Upper lobe of right lung (tissue), 1 donor: ENCODE results near the gene RGS3. TPM values are rescaled to one million over a fixed set of nuclear protein-coding genes. Genes with fewer than 3 reads are reported as not detected.

ENCODE experiments used
- ATAC-seq: fragments of 200-7000 bp; cut with Tn5 transposase; one replicate; pipeline ENCODE4 v1.9.1; 2020; ENCODE audit warnings: mild to moderate bottlenecking, moderate library complexity
- DNase-seq: peaks from one replicate; pipeline ENCODE4 v3.0.0-alpha.2; 2020
- H3K27ac ChIP-seq: fragments of 200-600 bp; one replicate; pipeline ENCODE4 v1.8.0; 2022
- H3K27me3 ChIP-seq: fragments of 200-600 bp; one replicate; pipeline ENCODE4 v1.8.0; 2022; ENCODE audit warnings: mild to moderate bottlenecking
- H3K36me3 ChIP-seq: fragments of 200-600 bp; one replicate; pipeline ENCODE4 v1.8.0; 2022
- H3K4me1 ChIP-seq: fragments of 200-600 bp; one replicate; pipeline ENCODE4 v1.8.0; 2022
- H3K4me3 ChIP-seq: fragments of 200-600 bp; one replicate; pipeline ENCODE4 v1.8.0; 2022; ENCODE audit warnings: mild to moderate bottlenecking
- H3K9me3 ChIP-seq: fragments of 200-600 bp; one replicate; pipeline ENCODE4 v1.8.0; 2022
- intact Hi-C: fragments of 100-400 bp; cut with DNase I; formaldehyde crosslinking; loops from one replicate; pipeline ENCODE4 v1.11.0; 2022
- total RNA-seq: library from RNA; stranded (reverse); fragmentation: NEBNext Ultra II Directional; extraction: Animal tissue kit (Norgen Biotek cat#: 25700); gene quantifications from one replicate; pipeline ENCODE4 v1.2.1, GENCODE V29; 2021
- TF ChIP-seq, protein P1 (sequence below): fragments of 200-600 bp; IDR thresholded peaks from one replicate; pipeline ENCODE4 v1.8.0; 2022; ENCODE audit warnings: antibody characterized with exemption
- donor health status: DM: no; HTN: yes; CAD: no; lungs with severe emphysema.

RGS3 gene
- total RNA-seq, 1 donor from 2014 or later, result 71.1 TPM

DNA sequence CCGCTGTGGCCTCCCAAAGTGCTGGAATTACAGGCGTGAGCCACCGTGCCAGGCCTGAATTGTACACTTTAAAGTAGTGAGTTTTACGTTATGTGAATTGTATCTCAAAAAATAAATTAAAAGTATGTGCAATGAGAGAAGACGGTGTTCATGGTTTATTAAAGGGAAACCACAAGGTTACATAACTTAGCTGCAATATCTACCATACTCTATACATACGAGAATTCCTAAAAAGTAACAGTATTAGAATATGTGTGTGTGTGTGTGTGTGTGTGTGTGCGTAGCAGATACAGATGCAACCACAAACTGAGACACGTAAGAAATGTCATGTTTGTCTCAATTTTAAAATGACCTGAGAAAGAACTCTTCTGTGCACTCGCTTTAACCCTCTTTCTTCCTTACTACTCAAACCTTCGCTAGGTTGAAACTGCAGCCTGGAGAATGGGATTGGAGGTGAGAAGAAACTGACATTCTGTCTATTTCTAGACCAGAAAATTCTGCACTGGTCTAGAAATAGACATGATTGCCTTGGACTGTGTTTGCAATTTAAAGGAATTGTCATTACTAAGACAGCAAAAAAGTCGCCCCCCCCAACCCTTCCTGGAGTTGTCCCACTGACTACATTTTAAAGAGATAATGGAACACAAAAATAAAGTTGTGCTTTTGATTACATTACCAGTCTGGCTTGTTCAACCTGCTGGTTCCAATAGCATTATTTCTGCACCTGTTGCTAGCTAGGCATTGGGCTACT is 167.0 kb downstream of the RGS3 start:
- Histone ChIP-seq H3K4me1 (no peaks in the 10 kb centered on the region), H3K27me3 (no peaks in the 10 kb centered on the region), H3K36me3 (no peaks in the 10 kb centered on the region), H3K27ac (no peak overlapping the region), H3K9me3 (no peaks in the 10 kb centered on the region), H3K4me3 (no peak overlapping the region)
- TF ChIP-seq, protein P1, sequence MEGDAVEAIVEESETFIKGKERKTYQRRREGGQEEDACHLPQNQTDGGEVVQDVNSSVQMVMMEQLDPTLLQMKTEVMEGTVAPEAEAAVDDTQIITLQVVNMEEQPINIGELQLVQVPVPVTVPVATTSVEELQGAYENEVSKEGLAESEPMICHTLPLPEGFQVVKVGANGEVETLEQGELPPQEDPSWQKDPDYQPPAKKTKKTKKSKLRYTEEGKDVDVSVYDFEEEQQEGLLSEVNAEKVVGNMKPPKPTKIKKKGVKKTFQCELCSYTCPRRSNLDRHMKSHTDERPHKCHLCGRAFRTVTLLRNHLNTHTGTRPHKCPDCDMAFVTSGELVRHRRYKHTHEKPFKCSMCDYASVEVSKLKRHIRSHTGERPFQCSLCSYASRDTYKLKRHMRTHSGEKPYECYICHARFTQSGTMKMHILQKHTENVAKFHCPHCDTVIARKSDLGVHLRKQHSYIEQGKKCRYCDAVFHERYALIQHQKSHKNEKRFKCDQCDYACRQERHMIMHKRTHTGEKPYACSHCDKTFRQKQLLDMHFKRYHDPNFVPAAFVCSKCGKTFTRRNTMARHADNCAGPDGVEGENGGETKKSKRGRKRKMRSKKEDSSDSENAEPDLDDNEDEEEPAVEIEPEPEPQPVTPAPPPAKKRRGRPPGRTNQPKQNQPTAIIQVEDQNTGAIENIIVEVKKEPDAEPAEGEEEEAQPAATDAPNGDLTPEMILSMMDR, result no peak
- ATAC-seq (no peak), DNase-seq (no peak)
- intact Hi-C loops, result no loop called here

DNA sequence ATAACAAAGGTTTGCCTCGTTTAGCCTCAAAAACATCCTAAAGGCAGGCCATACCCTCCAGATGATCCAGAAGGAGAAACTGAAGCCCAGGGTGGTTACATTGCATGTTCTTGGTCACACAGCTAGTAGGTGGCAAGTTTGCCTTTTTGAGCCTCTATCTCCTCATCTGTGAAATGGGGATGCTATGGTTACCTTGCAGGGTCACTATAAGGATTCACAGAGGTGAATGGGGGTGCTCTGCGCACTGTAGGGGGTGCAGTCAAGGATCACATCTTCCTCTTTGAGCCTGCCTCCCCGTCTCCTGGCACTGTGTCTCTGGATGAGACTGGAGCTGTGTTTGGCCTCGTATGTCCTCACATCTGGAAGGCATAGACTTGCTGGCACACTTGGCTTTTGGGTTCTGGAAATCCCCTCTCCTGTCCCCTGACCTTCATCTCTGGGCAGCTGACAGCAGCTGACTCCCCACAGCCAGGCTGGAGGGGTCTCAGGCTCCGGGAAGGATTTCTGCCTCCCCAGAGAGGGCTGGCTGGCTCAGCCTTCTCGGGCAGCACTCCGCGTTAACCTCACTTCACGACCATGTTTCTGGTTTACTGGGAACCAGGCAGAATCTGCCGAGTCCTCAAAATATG is 167.7 kb downstream of the RGS3 start:
- H3K27me3 ChIP-seq, result no peaks in the 10 kb centered on the region
- no peaks in the 10 kb centered on the region for H3K9me3 ChIP-seq
- H3K4me3 ChIP-seq, result no peak overlapping the region
- H3K27ac ChIP-seq, result no peak overlapping the region
- no peaks in the 10 kb centered on the region for H3K4me1 ChIP-seq
- H3K36me3 ChIP-seq, result no peaks in the 10 kb centered on the region
- TF ChIP-seq, protein P1, result no peak
- intact Hi-C loops, result no loop called here
- ATAC-seq (no peak), DNase-seq (peak; percentile 47)

DNA sequence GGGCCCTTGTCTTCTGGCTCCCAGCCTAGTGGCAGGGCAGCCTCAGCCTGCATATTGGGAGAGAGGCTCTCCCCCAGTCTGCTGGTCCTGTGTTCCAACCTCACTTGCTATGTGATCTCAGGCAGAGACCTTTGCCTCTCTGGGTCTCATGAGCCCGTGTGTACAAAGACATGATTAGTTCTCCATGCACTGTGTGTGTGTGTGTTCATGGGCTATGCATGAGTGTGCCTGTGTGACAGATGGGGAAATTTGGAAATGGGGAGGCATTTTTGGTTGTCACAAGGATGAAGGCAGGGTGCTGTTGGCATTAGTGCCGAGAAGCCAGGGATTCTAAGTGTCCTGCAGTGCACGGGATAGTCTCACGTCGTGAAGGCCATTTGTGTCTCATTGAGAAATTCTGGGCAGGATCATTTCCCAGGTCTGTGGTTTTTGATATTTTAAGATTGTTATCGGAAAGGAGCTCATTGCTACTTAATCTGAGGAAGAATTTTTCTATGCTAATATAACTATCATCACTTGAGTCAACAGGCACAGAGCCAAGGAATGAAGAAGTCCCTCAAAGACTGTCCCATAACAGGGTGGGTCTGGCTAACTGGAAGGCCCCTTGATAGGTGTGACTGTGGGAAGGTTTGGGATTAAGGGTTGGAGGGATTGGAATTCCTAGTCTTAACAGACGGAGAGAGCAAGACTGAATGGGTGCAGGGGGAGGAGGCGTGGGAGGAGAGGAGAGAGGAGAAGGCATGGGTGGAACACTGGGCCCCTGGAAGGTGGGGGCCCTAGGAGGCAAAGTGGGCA is 168.5 kb downstream of the RGS3 start:
- Histone ChIP-seq H3K36me3 (no peaks in the 10 kb centered on the region), H3K4me1 (no peaks in the 10 kb centered on the region), H3K4me3 (no peak overlapping the region), H3K27me3 (no peaks in the 10 kb centered on the region), H3K27ac (no peak overlapping the region), H3K9me3 (no peaks in the 10 kb centered on the region)
- ATAC-seq, result no peak
- TF ChIP-seq, protein P1, result no peak
- DNase-seq, result no peak
- intact Hi-C loops, result no loop called here

DNA sequence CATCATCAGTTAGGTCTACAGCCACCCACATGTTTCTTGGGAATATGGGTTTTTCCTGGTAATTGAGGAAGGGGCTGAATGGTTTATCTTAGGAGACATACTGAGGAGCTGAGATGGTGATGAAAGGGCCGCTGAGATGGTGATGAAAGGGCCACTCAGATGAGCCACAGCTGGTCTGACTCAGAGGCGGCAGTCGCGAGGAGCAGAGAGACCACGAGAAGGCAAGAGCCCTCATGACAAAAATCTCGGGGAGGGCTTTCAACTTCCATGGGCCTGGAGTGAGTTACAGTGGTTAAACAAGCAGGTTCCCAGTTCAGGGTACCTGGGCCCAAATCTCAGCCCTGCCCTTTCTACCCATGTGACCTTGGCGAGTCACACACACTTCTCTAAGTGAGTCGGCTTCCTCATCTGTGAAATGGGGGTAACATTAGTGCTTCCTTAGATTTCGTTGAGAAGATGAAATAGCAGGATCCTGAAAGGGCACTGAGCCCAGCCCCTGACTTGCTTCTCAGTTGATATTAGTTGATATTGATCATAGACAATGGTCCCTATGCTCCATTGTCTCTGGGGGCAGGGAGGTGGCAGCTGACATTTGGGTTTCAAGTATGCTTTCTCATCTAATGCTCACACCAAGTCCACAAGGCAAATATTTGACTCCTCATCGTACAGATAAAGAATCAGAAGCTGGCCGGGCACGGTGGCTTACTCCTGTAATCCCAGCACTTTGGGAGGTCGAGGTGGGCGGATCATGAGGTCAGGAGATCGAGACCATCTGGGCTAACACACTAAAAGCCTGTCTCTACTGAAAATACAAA is 169.5 kb downstream of the RGS3 start:
- Histone ChIP-seq H3K4me1 (no peaks in the 10 kb centered on the region), H3K9me3 (no peaks in the 10 kb centered on the region), H3K36me3 (no peaks in the 10 kb centered on the region), H3K27me3 (no peaks in the 10 kb centered on the region), H3K4me3 (no peak overlapping the region), H3K27ac (no peak overlapping the region)
- DNase-seq (peak; percentile 45), ATAC-seq (peak; percentile 31)
- intact Hi-C loops, result no loop called here
- TF ChIP-seq, protein P1, result no peak
